ENCODE measurements around the gene ARHGAP8. TPM values are rescaled to one million over a fixed set of nuclear protein-coding genes. Genes with fewer than 3 reads are reported as not detected.
A peak's percentile ranks its signal among the peaks of the same experiment; 100 is the strongest.

ARHGAP8 gene
- total and polyA plus RNA-seq, 2 experiments from 2014 or later = 62.8 to 64.9 TPM

GRCh38 chr22:44783091-44783490 lies 30.7 kb downstream of the ARHGAP8 start:
- Mint-ChIP-seq H3K9me3 (no peaks in the 10 kb centered on the region), H3K4me1 (peaks cover 15% of the 10 kb centered on the region), H3K27ac (no peak overlapping the region), H3K27me3 (ENCODE audit: insufficient read depth, low read depth, poor library complexity) (peaks cover 9% of the 10 kb centered on the region), H3K36me3 (ENCODE audit: low read depth) (peaks cover 33% of the 10 kb centered on the region), H3K4me3 (no peak overlapping the region)
- Histone ChIP-seq H3K4me1 (ENCODE audit: insufficient read depth) (no peaks in the 10 kb centered on the region; the same call in 1 of the 2 replicates), H4K20me1 (replicated peaks; ENCODE audit: insufficient read depth) (peaks cover 17% of the 10 kb centered on the region), H3K9me2 (ENCODE audit: insufficient read depth) (no peaks in the 10 kb centered on the region), H2AFZ (no peak overlapping the region), H3K27me3 (ENCODE audit: insufficient read depth) (no peaks in the 10 kb centered on the region), H3K79me2 (replicated peaks; ENCODE audit: insufficient read depth) (peaks cover 30% of the 10 kb centered on the region), H3F3A (replicated peaks; ENCODE audit: low read depth) (no peaks in the 10 kb centered on the region; the same call in 1 of the 2 replicates), H3K4me2 (no peak overlapping the region), H3K4me3 (no peak overlapping the region), H3K36me3 (ENCODE audit: insufficient read depth) (0 out of 2 replicates have a peak, but pooled peaks cover 7% of the 10 kb centered on the region), H3K27ac (ENCODE audit: low read depth) (peak overlapping the region; percentile 55; the same call in 1 of the 2 replicates)
- DNase-seq (ENCODE audit: low spot score) = no peak
- TF ChIP-seq NANOG (IDR thresholded peaks at IDR 0.05; ENCODE audit: borderline replicate concordance) (no peak), JUNB (IDR thresholded peaks at IDR 0.05; ENCODE audit: unreplicated experiment) (no peak), ZNF331 (CRISPR knock-in tag; IDR thresholded peaks at IDR 0.05; ENCODE audit: low read depth) (no peak), EZH2 (IDR thresholded peaks at IDR 0.05; ENCODE audit: low read depth, unreplicated experiment) (no peak), ZNF114 (CRISPR knock-in tag; IDR thresholded peaks at IDR 0.05) (no peak), ETS1 (IDR thresholded peaks at IDR 0.05) (no peak), EZH2phosphoT487 (IDR thresholded peaks at IDR 0.05; ENCODE audit: unreplicated experiment) (no peak), STAT1 (IDR thresholded peaks at IDR 0.05; ENCODE audit: unreplicated experiment) (no peak)
- ATAC-seq = no peak

- ATAC-seq = peak; percentile 68
- no peaks in the 10 kb centered on the region for H3K27me3 ChIP-seq (ENCODE audit: insufficient read depth)
- no peaks in the 10 kb centered on the region for H3K9me2 ChIP-seq (ENCODE audit: insufficient read depth)
- H3K36me3 Mint-ChIP-seq (ENCODE audit: low read depth) = peaks cover 33% of the 10 kb centered on the region
- peak overlapping the region; percentile 36; the same call in 1 of the 2 replicates for H3K27ac Mint-ChIP-seq
- peak overlapping the region; percentile 55; the same call in 1 of the 2 replicates for H3K27ac ChIP-seq (ENCODE audit: low read depth)
- peak; percentile 36 for DNase-seq (ENCODE audit: low spot score)
- H3K4me2 ChIP-seq = no peak overlapping the region
- 0 out of 2 replicates have a peak, but pooled peaks cover 7% of the 10 kb centered on the region for H3K36me3 ChIP-seq (ENCODE audit: insufficient read depth)
- peaks cover 26% of the 10 kb centered on the region for H3K79me2 ChIP-seq (replicated peaks; ENCODE audit: insufficient read depth)
- no peaks in the 10 kb centered on the region; the same call in 1 of the 2 replicates for H3F3A ChIP-seq (replicated peaks; ENCODE audit: low read depth)
- peaks cover 9% of the 10 kb centered on the region for H3K27me3 Mint-ChIP-seq (ENCODE audit: insufficient read depth, low read depth, poor library complexity)
- no peaks in the 10 kb centered on the region; the same call in 1 of the 2 replicates for H3K4me1 ChIP-seq (ENCODE audit: insufficient read depth)
- H3K9me3 Mint-ChIP-seq = no peaks in the 10 kb centered on the region
- no peak overlapping the region for H3K4me3 ChIP-seq
- peaks cover 12% of the 10 kb centered on the region for H4K20me1 ChIP-seq (replicated peaks; ENCODE audit: insufficient read depth)
- H3K4me3 Mint-ChIP-seq = no peak overlapping the region; the same call in 2 of the 3 replicates
- H2AFZ ChIP-seq = no peak overlapping the region
- H3K4me1 Mint-ChIP-seq = peaks cover 15% of the 10 kb centered on the region
- TF ChIP-seq EZH2 (IDR thresholded peaks at IDR 0.05; ENCODE audit: low read depth, unreplicated experiment) (no peak), CTCF (conservative IDR thresholded peaks at IDR 0.05; ENCODE audit: low read depth in 2 of 2) (no peak), REST (IDR thresholded peaks at IDR 0.05; ENCODE audit: unreplicated experiment) (no peak), JUNB (IDR thresholded peaks at IDR 0.05; ENCODE audit: unreplicated experiment) (no peak), ZNF114 (CRISPR knock-in tag; IDR thresholded peaks at IDR 0.05) (no peak), ETS1 (IDR thresholded peaks at IDR 0.05) (no peak), ZNF331 (CRISPR knock-in tag; IDR thresholded peaks at IDR 0.05; ENCODE audit: low read depth) (no peak)
These were observed 31.2 kb downstream of the ARHGAP8 start for GRCh38 chr22:44783581-44783980.
